NCI-H2227 (cell line): Measurements from ENCODE around the gene DARS2.
"Not testable (repeated sequence)": the region's sequence is repeated elsewhere in the genome, so short reads cannot be mapped to it uniquely, and the experiment has no call there.

ENCODE experiments used
- DNase-seq: peaks from one replicate; lab custom pipeline; 2025; ENCODE audit not compliant: unreplicated experiment; lab: John Stamatoyannopoulos, UW

DARS2 gene

DNA sequence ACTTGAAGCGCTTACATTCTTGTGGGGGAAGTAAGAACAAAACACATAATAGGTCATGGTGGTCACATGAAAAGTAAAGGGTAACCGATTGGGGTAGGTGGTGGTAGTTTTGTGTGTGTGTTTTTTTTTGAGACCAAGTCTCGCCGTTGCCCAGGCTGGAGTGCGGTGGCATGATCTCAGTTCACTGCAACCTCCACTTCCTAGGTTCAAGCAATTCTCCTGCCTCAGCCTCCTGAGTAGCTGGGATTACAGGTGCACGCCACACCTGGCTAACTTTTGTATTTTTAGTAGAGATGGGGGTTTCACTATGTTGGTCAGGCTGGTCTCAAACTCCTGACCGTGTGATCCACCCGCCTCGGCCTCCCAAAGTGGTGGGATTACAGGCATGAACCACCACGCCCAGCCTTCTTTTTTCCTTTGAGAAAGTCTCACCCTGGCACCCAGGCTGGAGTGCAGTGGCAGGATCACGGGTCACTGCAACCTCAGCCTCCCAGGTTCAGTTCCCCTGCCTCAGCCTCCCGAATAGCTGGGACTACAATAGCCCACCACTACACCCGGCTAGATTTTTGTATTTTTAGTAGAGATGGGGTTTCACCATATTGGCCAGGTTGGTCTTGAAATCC lies 37.8 kb downstream of the DARS2 start:
- DNase-seq = not testable (repeated sequence)

DNA sequence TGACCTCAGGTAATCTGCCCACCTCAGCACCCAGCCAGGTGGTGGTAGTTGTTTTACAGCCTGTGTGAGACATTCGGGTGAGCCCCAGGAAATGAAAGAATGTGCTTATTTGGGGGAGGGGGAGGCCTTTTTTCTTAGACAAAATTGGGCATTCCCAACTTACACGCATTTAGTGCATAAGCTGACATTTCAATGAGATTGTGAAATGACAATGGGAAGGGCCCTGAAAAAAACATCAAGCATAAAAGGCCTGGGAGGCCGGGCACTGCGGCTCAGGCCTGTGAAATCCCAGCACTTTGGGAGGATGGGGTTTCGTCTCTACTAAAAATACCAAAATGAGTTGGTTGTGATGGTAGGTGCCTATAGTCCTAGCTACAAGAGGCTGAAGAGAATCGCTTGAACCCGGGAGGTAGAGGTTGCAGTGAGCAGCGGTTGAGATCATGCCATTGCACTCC lies 38.3 kb downstream of the DARS2 start:
- no peak for DNase-seq

DNA sequence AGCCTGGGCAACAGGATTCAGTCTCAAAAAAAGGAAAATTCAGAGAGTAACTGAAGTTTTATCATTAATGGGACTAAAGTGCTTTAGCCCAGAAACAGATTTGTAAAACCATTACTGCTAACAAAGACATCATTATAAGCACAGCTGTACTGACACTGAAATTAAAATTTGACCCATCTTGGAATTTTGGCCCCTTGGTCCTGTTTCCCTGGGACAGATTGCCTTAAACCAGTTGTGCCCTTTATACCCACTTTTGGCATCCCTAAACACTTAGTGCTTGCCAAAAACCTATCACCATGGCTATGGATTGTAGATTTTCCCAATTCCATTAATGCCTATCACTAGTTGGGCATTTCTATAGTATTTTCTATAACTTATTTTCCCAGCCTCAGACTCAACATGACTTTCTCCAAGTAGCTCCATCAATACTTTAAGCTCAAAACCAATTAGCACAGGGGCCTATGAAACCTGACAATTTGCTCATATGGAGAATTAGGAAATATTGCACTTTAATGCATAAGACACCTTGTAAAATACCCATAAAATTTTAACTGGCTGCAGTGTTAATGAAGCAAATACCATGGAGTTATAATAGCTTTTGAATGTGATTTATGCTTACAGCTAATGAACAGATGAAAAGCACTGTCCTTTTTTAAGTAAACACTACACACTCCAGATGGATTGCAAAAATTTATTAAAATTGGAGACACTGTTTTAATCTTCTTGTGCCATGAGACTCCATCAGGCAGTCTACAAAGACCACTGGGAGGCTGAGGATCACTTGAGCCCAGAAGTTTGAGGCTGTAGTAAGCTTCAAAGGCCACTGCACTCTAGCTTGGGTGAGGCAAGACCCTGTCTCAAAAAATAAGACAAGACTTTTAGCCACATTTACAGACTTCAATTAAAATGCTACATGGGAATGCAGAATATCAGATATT lies 39.0 kb downstream of the DARS2 start:
- DNase-seq = no peak

DNA sequence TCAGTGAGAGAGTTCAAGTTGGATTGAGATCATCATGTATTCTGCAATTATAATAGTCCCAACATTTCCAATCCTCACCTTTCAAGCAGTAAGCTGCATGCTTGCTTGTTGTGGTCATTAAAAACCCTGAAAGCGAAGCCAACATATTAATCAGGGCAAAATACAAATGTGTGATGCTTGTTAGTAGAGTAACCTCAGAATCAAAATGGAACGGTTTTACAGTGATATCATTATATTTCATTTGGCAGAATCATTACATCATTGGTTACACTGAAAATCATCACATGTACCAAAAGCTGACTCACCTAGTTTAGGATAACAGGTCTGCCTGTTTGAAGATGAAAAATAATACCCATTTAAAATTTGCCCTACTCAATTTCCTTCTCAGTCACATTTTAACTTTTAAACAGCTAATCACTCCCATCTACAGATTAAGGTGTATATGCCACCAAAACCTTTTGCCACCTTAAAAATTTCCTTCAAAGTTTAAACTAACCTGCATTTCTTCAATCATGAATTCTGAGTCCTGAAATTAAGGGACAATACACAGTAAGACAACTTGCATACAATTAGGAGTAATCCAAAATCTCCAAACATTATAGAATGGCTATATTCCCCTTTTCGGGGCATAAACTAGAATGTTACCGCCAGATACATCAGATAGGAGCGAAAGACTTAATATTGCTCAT lies 39.9 kb downstream of the DARS2 start:
- DNase-seq = no peak

DNA sequence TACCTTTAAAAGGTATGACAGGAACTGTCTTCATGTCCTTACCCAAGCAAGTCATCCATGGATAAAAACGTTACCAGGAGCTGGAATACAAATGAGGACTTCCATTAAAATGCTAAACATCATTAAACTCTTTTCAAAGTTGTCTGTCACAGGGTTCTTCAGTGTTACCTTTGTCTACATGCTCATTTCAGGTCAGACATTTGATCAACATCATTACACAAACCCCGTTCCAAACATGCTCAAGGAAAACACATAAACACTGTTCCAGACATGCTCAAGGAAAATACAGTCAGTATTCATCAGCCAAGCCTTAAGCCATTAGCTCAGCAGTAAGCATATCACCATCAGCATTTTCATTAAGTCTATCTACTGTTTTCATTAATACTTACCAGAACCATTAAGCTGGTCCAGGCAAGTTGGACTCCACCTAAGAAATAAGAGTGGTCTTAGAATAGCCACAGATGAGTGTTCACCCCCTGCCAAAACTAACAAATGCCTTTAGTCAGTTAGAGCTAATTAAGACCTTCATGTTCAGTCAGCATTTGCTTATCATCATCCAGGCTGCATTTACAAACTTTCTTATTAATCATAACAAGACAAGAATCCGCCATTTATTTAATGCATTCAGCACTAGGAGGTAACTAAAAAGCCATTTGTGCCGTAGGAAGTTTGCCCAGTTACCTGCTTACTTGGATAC lies 41.1 kb downstream of the DARS2 start:
- no peak for DNase-seq

DNA sequence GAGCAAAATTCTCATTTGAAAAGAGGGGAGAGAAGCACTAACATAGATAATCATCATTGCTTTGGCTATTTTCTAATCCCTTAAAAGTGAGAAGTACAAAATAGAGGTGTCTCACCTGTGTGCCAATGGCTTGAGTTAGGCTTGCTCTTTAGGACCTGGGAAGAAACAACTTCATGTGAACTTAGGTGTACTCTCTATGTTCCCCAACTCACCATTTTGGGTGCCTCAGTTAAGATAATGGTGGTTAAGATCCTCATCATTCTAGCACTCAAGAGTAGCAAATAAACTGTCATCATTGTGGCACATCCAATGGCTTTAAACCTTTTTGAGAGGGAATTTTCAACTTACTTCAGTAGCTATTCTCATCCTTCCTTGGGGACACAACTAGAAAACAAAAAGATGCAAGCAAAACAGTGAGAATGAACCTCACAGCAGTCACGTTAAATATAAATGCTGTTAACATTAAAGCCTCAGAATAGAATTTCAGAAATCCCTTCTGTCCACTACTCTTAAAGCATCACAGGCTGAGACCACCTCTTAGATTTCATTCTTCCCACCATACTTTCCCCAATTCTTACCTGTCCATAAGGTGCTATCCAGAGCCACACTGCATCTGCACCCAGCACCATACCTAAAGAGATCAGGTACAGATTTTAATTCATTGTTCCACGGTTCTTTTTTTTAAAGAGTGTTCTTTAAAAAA lies 42.1 kb downstream of the DARS2 start:
- no peak for DNase-seq

DNA sequence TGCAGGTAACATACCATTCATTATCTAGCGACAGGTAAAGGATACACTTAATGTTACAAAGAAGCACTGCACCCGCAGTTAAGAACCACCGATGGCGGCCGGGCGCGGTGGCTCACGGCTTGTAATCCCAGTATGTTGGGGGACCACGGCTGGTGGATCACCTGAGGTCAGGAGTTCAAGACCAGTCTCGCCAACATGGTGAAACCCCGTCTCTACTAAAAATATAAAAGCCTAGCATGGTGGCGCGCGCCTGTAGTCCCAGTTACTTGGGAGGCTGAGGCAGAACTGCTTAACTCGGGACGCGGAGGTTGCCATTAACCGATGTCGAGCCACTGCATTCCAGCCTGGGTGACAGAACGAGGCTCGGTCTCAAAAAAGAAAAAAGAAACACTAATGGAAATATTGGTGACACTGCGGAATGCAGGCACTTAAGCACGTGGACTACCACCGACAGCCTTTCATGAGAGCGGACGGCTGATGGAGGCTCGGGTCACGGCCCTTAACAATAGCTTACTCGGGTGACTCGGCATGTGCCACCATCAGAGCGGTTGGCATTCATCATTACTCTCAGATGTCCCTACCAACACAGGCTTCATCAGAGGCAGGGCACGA lies 42.8 kb downstream of the DARS2 start:
- DNase-seq = no peak

DNA sequence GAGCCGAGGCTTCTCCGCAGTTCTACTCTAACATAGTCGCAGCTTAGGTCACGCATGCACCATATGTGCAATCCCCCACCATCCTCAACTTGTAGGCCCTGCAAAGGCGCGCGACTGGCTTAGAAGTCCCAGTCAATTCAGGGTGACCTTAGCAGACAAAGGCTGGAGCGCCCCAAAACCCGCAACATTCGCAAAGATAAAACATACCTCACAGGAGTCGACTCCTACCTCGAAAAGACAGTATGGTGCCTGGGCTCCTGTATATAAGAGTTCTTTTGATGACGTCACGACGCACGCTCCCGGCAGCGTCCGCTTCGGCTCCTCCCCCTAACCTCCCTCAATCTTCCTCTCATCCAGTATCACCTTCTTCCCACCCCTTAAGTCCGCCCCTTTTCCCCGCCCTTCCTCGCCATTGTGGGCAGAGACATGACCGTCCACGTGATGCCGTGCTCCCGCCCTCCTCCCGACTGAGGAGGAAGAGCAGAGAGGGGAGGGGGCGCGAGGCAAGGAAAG lies 43.3 kb downstream of the DARS2 start, which contains the start of gene GAS5:
GAS5 (minus strand) TSS at position 237 of the 513 bp plus-strand sequence.
- peak; percentile 99 for DNase-seq

DNA sequence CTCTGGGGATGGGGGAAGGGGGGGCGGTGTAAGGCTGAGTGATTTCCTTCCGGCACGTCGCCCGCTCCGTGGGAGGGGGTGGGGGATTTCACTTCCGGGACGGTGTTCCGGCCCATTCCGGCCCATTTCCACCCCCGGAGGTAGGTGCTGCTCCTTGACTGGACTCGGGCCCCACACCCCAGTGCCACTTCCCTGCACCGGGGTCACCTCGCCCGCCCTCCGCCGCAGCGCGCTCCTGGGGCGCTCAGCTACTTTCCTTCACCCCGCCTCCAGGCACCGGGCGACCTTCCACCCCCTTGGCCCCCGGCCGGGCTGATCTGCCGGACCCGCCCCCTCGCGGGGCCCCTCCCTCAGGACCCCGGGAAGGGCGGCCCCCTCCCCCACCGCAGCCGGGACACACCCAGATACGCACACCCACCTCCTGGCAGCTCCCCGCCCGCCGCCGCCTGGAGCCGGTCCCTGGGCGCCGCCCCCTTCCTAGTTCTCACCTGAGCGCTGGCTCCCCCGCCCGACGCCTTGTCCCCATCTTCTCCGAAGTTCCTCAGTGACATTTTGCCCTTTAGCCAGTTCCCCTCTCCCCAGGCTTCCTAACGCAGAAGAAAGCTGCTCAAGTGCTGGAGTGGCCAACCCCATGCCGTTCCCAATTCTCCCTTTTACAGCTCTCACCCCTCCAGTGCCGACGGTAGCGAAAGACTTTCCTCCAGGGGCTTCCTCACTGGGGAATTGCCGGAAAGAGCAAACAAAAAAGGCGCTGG lies 44.0 kb downstream of the DARS2 start, which contains the start of gene ZBTB37:
ZBTB37 (plus strand) TSS at position 115 of the 755 bp plus-strand sequence. CDS start 1,846 bp downstream, outside the sequence.
- peak; percentile 93 for DNase-seq

DNA sequence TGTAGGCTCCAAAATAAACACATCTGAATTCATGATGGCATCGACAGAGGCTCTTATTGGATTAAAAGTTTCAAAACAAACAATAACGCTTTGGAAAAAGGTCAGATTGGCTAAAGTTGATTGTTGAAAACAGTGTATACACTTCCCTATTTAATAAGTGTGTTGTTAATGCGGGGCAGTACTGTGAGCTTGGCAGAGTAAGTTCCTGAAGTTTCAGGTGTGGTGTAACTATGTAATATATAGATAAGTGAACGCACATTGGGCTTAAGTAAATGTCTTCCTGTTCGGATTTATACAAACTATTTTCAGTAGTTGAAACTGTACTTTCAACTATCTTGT lies 44.5 kb downstream of the DARS2 start:
- DNase-seq = no peak

DNA sequence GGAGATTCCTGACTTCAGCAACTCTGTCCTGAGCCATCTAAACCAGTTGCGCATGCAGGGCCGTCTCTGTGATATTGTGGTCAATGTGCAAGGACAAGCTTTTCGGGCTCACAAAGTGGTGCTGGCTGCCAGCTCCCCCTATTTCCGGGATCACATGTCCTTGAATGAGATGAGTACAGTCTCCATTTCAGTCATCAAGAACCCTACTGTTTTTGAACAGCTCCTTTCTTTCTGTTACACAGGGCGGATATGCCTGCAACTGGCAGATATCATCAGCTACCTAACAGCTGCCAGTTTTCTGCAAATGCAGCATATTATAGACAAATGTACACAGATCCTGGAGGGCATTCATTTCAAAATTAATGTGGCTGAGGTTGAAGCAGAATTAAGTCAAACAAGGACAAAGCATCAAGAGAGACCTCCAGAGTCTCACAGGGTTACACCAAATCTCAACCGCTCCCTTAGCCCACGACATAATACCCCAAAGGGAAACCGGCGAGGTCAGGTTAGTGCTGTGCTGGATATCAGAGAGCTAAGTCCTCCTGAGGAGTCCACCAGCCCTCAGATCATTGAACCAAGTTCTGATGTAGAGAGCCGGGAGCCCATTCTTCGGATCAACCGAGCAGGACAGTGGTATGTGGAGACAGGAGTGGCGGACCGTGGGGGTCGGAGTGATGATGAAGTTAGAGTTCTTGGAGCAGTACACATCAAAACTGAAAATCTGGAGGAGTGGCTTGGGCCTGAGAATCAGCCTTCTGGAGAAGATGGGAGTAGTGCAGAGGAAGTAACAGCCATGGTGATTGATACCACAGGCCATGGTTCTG lies 46.0 kb downstream of the DARS2 start:
- DNase-seq = no peak

DNA sequence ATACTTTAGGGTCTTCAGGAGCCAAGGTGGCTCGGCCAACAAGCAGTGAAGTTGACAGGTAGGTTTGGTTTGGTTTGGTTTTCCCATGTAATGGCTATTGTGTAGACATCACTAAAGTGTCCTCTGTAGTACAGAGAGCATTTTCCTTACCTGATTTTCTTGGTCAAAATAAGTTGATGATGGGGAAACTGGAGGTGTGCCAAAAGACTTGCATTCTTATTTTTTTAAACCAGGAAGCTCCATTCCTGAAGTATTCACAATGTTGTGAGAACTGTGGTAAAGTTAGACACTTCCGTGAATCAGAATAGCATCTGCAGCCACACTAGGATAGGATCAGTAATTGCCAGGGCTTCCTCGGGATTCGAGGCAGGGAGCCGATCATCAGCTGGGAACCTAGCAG lies 46.6 kb downstream of the DARS2 start:
- DNase-seq = no peak

DNA sequence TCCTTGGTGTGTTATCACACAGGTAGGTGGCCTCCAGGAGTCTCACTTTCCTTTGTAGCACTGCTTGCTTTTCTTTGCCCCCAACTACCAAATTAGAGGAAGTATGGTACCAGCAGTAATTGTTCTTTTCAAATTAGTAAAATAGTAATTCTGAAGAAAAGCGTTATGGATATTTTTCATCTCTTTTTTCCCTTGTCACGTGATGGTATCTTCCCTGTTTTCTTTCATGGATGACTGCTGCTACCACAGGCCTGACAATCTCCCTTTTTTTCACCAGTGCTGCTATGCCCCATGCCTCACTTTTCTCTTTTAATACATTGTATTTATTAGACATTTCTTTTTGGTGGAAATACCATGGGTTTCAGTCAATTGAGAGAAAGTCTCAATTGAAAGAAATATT lies 47.0 kb downstream of the DARS2 start:
- DNase-seq = no peak

DNA sequence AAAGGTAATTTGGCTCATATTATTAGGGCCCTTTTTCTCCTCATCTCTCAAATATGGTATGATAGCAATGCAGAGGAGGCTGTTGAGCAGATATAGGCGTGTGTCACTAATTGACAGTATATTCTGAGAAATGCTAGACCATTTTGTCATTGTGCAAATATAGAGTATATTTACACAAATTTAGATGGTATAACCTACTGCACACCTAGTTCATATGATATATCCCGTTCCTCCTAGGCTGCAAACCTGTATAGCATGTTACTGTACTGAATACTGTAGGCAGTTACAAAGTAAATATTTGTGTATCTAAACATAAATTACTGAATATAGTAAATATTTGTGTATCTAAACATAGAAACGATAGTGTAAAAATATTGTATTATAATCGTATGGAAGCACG lies 52.3 kb downstream of the DARS2 start:
- DNase-seq = no peak

DNA sequence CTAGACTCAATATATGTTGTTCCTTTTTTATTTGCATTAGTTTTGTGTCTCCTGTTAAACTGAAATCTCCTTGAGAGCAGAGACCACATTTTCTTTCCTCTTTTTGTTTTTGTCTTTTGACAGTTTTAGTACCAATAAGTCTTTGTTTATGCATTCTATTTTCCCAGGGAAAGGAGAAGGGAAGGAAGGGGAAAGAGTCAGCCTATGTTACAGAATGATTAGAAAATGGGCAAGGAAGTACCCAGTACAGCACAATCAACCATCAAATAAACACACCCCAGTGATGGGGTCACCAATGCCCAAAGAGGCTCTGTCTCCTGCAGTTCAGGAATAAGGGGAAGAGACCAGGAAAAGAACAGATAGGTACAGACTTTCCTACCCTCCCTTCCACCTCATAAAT lies 53.8 kb downstream of the DARS2 start:
- no peak for DNase-seq

DNA sequence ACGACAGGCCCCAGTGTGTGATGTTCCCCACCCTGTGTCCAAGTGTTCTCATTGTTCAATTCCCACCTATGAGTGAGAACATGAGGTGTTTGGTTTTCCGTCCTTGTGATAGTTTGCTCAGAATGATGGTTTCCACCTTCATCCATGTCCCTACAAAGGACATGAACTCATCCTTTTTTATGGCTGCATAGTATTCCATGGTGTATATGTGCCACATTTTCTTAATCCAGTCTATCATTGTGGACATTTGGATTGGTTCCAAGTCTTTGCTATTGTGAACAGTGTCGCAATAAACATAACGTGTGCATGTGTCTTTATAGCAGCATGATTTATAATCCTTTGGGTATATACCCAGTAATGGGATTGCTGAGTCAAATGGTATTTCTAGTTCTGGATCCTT lies 56.6 kb downstream of the DARS2 start:
- DNase-seq = not testable (repeated sequence)

DNA sequence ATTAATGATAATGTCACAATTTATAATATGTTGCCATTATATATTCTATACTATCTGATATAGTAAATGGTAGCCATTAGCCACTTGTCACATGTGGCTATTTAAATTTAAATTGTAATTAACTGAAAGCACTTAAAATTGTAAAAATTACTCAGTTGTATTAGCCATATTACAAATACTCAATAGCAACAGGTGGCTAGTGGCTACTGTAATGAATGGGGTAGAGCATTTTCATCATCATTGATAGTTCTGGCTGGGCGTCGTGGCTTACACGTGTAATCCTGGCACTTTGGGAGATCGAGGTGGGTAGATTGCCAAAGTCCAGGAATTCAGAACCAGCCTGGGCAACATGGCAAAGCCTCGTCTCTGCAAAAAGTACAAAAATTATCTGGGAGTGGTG lies 60.2 kb downstream of the DARS2 start:
- DNase-seq = no peak
